Activated T-cell treated with anti-CD3 and anti-CD28 coated beads, Interleukin-2, amount 50 U/mL, for 24 hours (primary cell): ENCODE data around the gene CDC42EP1.

ENCODE experiments used
- DNase-seq: peaks from one replicate; pipeline ENCODE4 v3.0.0-alpha.2; 2020
- H3K27ac Mint-ChIP-seq: 2 replicates; pipeline ENCODE4 v1.8.0; 2020; ENCODE audit warnings: mild to moderate bottlenecking, mixed read lengths
- H3K27me3 Mint-ChIP-seq: 2 replicates; pipeline ENCODE4 v1.8.0; 2020; ENCODE audit warnings: mixed read lengths
- H3K36me3 Mint-ChIP-seq: 2 replicates; pipeline ENCODE4 v1.8.0; 2020; ENCODE audit warnings: low read depth, mixed read lengths
- H3K4me1 Mint-ChIP-seq: 2 replicates; pipeline ENCODE4 v1.8.0; 2020; ENCODE audit warnings: low read depth, mixed read lengths
- H3K4me3 Mint-ChIP-seq: 2 replicates; pipeline ENCODE4 v1.8.0; 2020; ENCODE audit warnings: mild to moderate bottlenecking, moderate library complexity, mixed read lengths
- H3K9me3 Mint-ChIP-seq: 2 replicates; pipeline ENCODE4 v1.8.0; 2020; ENCODE audit warnings: mixed read lengths

The CDC42EP1 gene

GRCh38 chr22:37618674-37619073 lies 58.4 kb downstream of the CDC42EP1 start:
- peaks cover 81% of the 10 kb centered on the region for H3K36me3 Mint-ChIP-seq

More at GRCh38 chr22:37618674-37619073, 58.4 kb downstream of the CDC42EP1 start:
- H3K4me3 Mint-ChIP-seq = no peak overlapping the region
- H3K4me1 Mint-ChIP-seq = peaks cover 3% of the 10 kb centered on the region
- no peaks in the 10 kb centered on the region for H3K9me3 Mint-ChIP-seq
- H3K27ac Mint-ChIP-seq = no peak overlapping the region
- DNase-seq = no peak
- no peaks in the 10 kb centered on the region for H3K27me3 Mint-ChIP-seq
